Posterior cingulate gyrus (tissue), 11 donors: ENCODE measurements around the gene EFTUD2.
A peak's percentile ranks its signal among the peaks of the same experiment; 100 is the strongest.

Experiments used
- DNase-seq, 10 donors: peaks; one replicate each; pipeline versions ENCODE4 v3.0.0 to v3.0.0-alpha.2; 2020 to 2021; ENCODE audit warnings: mixed read lengths in 3 of 10
- intact Hi-C: fragments of 100-400 bp; cut with DNase I; formaldehyde crosslinking; loops from one replicate; pipeline ENCODE4 v1.15.1; 2023

Gene EFTUD2

DNA sequence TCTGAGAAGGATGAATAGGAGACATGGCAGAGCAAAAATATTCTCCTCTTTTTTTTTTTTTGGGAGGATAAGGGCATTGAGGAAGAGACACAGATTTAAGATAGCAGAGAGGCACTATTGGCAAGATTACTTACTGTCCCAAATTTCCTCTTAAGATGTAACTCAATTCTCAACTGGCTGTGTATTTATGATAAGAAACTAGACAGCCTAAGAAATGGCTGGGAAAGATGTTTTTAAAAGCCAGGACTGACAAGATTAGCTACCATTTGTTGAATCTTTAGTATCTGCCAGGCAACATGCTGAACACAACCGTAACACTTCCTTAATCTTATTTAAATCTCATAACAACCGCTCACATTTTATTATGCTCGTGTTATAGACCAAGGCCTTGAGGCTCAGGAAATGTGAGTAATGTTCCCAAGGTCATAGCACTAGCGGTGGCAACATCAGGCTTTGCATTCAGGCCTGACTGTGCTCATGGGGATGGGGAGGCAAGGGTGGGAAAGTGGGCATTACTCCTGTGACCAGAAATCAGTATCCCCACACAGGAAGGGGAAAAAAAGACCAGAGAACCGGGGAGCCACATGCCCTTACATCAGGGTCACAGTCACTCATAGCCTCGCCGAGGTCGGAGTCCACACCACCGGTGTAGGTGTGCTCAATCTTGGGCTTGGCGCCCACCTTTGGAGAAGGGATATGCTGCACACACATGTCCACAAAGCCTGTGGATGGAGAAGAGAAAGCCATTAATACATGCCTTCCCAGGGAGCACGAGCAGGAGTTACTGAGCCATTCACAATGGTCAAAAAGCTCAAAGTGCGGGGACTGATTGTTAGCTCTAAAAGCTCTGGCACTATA is 36.0 kb downstream of the EFTUD2 start:
- intact Hi-C loops = no loop called here

DNA sequence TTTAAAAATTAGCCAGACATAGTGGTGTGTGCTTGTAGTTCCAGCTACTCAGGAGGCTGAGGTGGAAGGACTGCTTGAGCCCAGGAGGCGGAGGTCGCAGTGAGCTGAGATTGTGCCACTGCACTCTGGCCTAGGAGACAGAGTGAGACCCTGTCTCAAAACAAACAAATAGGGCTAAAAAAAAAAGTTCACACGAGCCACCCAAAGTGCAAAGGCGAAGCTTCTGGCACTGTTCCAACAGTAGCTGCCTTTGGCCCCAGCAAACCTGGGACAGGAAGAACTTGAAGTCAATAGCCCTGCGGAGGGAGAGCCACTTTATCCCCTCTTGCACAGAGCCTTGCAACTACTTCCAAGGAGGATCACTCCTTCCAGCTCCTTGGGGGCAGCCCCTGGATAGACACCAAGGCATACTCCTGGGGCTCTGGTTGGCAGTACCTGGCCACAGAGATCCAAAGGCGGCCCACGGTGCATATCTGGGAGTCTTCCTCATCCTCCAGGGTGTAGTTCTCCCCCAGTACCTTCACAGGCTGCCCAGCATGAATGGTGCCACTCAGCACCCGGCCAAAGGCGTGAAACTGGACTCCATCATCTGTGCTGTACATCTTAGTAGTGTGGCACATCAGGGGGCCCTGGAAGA is 36.8 kb downstream of the EFTUD2 start:
- intact Hi-C loops = no loop called here
- DNase-seq = peak in 1 of 10 donors; percentile 60

More for the DNA sequence above, 36.0 kb downstream of the EFTUD2 start:
- DNase-seq = peak in 1 of 10 donors; percentile 33

GRCh38 chr17:44859701-44860100 is 39.5 kb downstream of the EFTUD2 start:
- intact Hi-C loops = no loop called here
- peak in 1 of 10 donors; percentile 24 for DNase-seq

- DNase-seq = peak in 1 of 10 donors; percentile 32
- intact Hi-C loops = no loop called here
Observed at GRCh38 chr17:44854192-44854591, 45.1 kb downstream of the EFTUD2 start.

- intact Hi-C loops = no loop called here
- no peak for DNase-seq
Observed at GRCh38 chr17:44850612-44851011, 48.6 kb downstream of the EFTUD2 start.

- intact Hi-C loops = no loop called here
- DNase-seq = no peak
Observed at GRCh38 chr17:44850025-44850424, 49.2 kb downstream of the EFTUD2 start.

DNA sequence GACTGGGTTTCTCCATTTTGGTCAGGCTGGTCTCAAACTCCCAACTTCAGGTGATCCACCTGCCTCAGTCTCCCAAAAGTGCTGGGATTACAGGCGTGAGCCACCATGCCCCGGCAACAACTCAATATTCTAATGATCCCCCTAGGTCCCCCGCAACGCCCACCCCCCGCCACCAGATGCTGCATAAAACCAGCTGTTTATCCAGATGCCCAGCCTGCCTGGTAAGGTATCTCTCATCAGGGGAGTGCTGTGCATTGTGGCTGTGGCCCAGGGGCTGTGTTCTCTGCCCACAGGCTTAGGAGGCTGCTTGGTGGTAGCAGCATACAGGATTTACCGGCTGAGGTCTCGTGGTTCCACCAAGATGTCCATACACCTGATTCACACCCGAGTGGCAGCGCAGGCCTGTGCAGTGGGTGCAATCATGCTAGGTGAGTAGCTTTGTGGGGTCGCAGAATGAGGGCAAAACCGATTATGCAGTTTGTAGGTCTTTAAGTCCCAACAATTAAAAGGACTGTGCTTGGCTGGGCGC is 50.2 kb downstream of the EFTUD2 start:
- DNase-seq = peak in 2 of 10 donors; percentile 67 to 77
- intact Hi-C loops = no loop called here

DNA sequence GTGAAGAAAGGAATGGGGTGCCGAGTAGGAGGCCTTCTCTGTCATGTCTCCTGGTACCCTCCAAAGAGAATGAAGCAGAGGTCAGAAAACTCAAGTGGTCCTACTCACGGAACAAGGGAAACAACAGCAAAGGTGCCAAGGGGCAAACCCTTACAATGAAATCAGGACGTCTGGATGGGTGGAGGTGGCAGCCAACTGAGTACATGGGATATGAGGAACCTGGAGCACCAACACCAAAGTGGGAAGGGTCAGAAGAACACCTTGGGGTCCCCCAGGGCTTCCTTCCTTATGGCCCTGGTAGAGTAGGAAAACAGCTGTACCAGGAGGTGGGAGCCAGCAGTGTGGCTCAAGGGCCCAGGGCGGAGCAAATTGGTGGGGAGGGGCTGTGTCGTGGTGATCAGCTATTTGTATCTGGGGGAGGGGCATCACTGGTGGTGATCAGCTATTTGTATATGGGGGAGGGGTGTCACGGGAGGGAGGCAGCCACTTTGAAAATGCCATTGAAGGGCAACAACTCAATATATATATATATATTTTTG is 50.9 kb downstream of the EFTUD2 start:
- peak in 2 of 10 donors; percentile 52 to 62 for DNase-seq
- intact Hi-C loops = no loop called here

- intact Hi-C loops = no loop called here
- peak in 2 of 10 donors; percentile 15 to 42 for DNase-seq
Observed at GRCh38 chr17:44847586-44847985, 51.7 kb downstream of the EFTUD2 start, which contains the start of gene HIGD1B. TSS of gene HIGD1B (plus strand) at chr17:44847883. CDS start at chr17:44848153, 270 bp downstream.

GRCh38 chr17:44846206-44846605 is 53.0 kb downstream of the EFTUD2 start:
- peak in 2 of 10 donors; percentile 45 to 71 for DNase-seq
- intact Hi-C loops = no loop called here

GRCh38 chr17:44844390-44844830 is 54.8 kb downstream of the EFTUD2 start:
- intact Hi-C loops = no loop called here
- peak in 1 of 10 donors; percentile 24 for DNase-seq

- DNase-seq = peak in 2 of 10 donors; percentile 16 to 40
- intact Hi-C loops = no loop called here
Observed at GRCh38 chr17:44842748-44843147, 56.5 kb downstream of the EFTUD2 start.

- DNase-seq = peak in 2 of 10 donors; percentile 2 to 12
- intact Hi-C loops = no loop called here
Observed at GRCh38 chr17:44840936-44841335, 58.3 kb downstream of the EFTUD2 start.

DNA sequence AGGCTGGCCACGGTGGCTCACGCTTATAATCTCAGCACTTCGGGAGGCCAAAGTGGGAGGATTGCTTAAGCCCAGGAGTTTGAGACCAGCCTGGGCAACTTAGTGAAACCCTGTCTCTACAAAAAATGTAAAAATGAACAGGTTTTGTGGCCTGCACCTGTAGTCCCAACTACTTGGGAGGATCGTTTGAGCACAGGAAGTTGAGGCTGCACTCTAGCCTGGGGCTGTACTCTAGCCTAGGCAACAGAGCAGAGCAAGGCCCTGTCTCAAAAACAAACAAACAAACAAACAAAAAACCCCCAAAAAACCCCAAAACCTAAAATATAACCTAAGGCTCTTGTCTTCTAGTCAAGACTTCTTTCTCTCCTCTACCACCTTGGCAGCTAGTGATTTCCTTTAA is 59.0 kb downstream of the EFTUD2 start:
- intact Hi-C loops = no loop called here
- DNase-seq = no peak

GRCh38 chr17:44837196-44837595 is 62.0 kb downstream of the EFTUD2 start:
- intact Hi-C loops = no loop called here
- no peak for DNase-seq

GRCh38 chr17:44832805-44833204 is 66.4 kb downstream of the EFTUD2 start:
- intact Hi-C loops = no loop called here
- DNase-seq = no peak

GRCh38 chr17:44831371-44831770 is 67.9 kb downstream of the EFTUD2 start:
- peak in 1 of 10 donors; percentile 62 for DNase-seq
- intact Hi-C loops = no loop called here

- peak in 6 of 10 donors; percentile 13 to 88 (median 50) for DNase-seq
Observed at GRCh38 chr17:44830359-44831288, 68.6 kb downstream of the EFTUD2 start.

DNA sequence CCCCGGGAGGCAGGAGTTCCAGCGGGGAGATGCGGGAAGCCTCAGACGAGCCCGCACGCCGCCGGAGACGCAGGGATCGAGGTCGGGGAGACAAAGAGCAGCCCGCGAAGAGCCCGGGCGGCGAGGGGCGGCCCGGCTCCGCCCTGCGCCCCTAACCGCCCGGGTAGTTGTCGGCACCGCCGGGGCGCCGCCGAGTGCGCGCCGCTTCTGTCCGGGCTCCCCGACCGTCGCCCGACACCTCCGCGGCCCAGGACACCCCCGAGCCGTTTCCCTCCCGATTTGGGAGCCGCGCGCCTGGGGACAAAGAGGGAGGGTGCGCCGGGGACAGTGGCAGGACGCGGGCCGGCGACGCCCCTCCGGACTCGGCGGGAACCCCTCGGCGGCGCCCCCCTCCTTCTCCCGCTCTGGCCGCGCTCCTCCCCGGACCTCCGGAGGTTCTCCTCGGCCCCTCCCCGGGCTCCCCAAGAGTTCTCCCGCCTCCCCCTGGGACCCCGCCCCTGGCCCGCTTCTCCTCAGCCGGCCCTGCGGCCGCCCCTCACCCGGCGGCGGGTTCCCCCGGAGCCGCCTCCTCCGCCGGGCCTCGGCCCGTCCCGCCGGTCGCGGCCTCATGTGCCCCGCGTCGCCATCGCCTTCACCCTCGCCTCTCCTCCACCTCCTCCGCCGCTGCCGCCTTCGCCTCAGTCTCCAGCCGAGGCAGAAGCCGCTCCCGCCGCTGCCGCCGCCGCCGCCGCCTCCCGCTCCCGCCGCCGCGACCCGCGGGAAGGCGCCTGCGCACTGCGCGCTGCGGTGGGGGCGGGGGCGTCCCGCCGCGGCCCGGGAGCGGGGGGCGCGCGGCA is 69.5 kb downstream of the EFTUD2 start, which contains the start of gene GJC1:
TSS of gene GJC1 (minus strand) at position 765 of the 836 bp plus-strand sequence. CDS start 24,470 bp downstream, outside the sequence.
- intact Hi-C loops = no loop called here
- peak in 2 of 10 donors; percentile 21 to 59 for DNase-seq

More at GRCh38 chr17:44830359-44831288, 68.6 kb downstream of the EFTUD2 start:
- intact Hi-C loops = no loop called here
